IMR-90 (cell line): Measurements from ENCODE around the gene CDC42EP2. TPM values are rescaled to one million over a fixed set of nuclear protein-coding genes. Genes with fewer than 3 reads are reported as not detected.

Experiments used
- ATAC-seq: fragments of 200-7000 bp; cut with Tn5 transposase; 2 replicates; pipeline ENCODE4 v1.9.1; 2020; ENCODE audit warnings: low read depth, mild to moderate bottlenecking, moderate library complexity
- BruUV-seq: library from RNA; stranded (reverse); fragments of 400-500 nt; replicated peaks from 2 replicates; lab custom pipeline; 2021; lab: Mats Ljungman, UMichigan
- CTCF ChIA-PET: fragments of 300-600 bp; formaldehyde crosslinking; extraction: SDS; loops from one replicate; lab custom pipeline; 2021; ENCODE audit warnings: antibody characterized with exemption; lab: Yijun Ruan, JAX
- POLR2A ChIA-PET: fragments of 300-600 bp; sonication (Branson Sonifier 250); formaldehyde crosslinking; loops from one replicate; lab custom pipeline; 2022; ENCODE audit warnings: antibody characterized with exemption; ENCODE audit not compliant: unreplicated experiment; lab: Charles Lee
- DNase-seq: peaks from one replicate; pipeline ENCODE4 v3.0.0; 2013
- H2AFZ ChIP-seq: replicated peaks from 2 replicates; pipeline ENCODE3; 2013; ENCODE audit warnings: low read length, mild to moderate bottlenecking; ENCODE audit not compliant: poor library complexity
- H2AK5ac ChIP-seq: 2 replicates; pipeline ENCODE4 v1.6.1; 2013; ENCODE audit warnings: low read depth, low read length, inconsistent platforms
- H2AK9ac ChIP-seq: replicated peaks from 2 replicates; pipeline ENCODE3; 2013; ENCODE audit warnings: mild to moderate bottlenecking, low read depth, low read length, moderate library complexity; ENCODE audit not compliant: poor library complexity
- H2BK120ac ChIP-seq: 2 replicates; pipeline ENCODE4 v1.6.1; 2013; ENCODE audit warnings: low read depth, low read length, inconsistent platforms
- H2BK15ac ChIP-seq: 3 replicates; pipeline ENCODE4 v1.6.1; 2013; ENCODE audit warnings: low read depth, low read length, inconsistent platforms
- H2BK20ac ChIP-seq: 2 replicates; pipeline ENCODE4 v1.6.1; 2013; ENCODE audit warnings: low read depth, mild to moderate bottlenecking, inconsistent platforms, low read length, moderate library complexity
- H2BK5ac ChIP-seq: 2 replicates; pipeline ENCODE4 v1.6.1; 2013; ENCODE audit warnings: mild to moderate bottlenecking, low read depth, low read length, inconsistent platforms; ENCODE audit not compliant: poor library complexity, severe bottlenecking
- H3K14ac ChIP-seq: replicated peaks from 2 replicates; pipeline ENCODE4 v1.6.1; 2013; ENCODE audit warnings: low read depth, low read length, inconsistent platforms
- H3K18ac ChIP-seq: 2 replicates; pipeline ENCODE4 v1.6.1; 2013; ENCODE audit warnings: low read depth, low read length, control low read depth
- H3K23ac ChIP-seq: 2 replicates; pipeline ENCODE4 v1.6.1; 2013; ENCODE audit warnings: low read depth, low read length, inconsistent platforms
- H3K27ac ChIP-seq: 2 replicates; pipeline ENCODE4 v1.5.1; 2013; ENCODE audit warnings: mild to moderate bottlenecking, control low read depth, low read length; ENCODE audit not compliant: insufficient read depth
- H3K27me3 ChIP-seq: 2 replicates; pipeline ENCODE4 v1.6.1; 2013; ENCODE audit warnings: low read length; ENCODE audit not compliant: control insufficient read depth, insufficient read depth
- H3K36me3 ChIP-seq: 2 replicates; pipeline ENCODE4 v1.6.1; 2013; ENCODE audit warnings: low read length, mixed read lengths; ENCODE audit not compliant: control insufficient read depth, insufficient read depth
- H3K4ac ChIP-seq: 2 replicates; pipeline ENCODE4 v1.6.1; 2013; ENCODE audit warnings: low read depth, low read length, inconsistent platforms
- H3K4me1 ChIP-seq: 2 replicates; pipeline ENCODE4 v1.6.1; 2013; ENCODE audit warnings: low read length, mixed read lengths; ENCODE audit not compliant: control insufficient read depth, insufficient read depth
- H3K4me2 ChIP-seq: 2 replicates; pipeline ENCODE4 v1.6.1; 2013; ENCODE audit warnings: low read depth, mild to moderate bottlenecking, control low read depth, low read length, moderate library complexity
- H3K4me3 ChIP-seq: 2 replicates; pipeline ENCODE4 v1.5.1; 2013; ENCODE audit warnings: low read depth, mild to moderate bottlenecking, control low read depth, low read length, moderate library complexity; ENCODE audit not compliant: insufficient read depth
- H3K56ac ChIP-seq: 2 replicates; pipeline ENCODE4 v1.6.1; 2013; ENCODE audit warnings: low read length, inconsistent platforms; ENCODE audit not compliant: insufficient read depth; ENCODE audit errors: extremely low read depth
- H3K79me1 ChIP-seq, 2 experiments: 2 replicates each; pipeline ENCODE4 v1.6.1; 2013; ENCODE audit warnings: low read length in 2 of 2, inconsistent platforms in 1 of 2, low read depth in 1 of 2
- H3K9ac ChIP-seq: 2 replicates; pipeline ENCODE4 v1.6.1; 2013; ENCODE audit warnings: low read depth, low read length, control low read depth
- H3K9me1 ChIP-seq: 2 replicates; pipeline ENCODE4 v1.6.1; 2013; ENCODE audit warnings: low read length, inconsistent platforms; ENCODE audit not compliant: insufficient read depth
- H3K9me3 ChIP-seq: 2 replicates; pipeline ENCODE4 v1.6.1; 2013; ENCODE audit warnings: low read length; ENCODE audit not compliant: control insufficient read depth, insufficient read depth
- H4K20me1 ChIP-seq: 2 replicates; pipeline ENCODE4 v1.6.1; 2013; ENCODE audit warnings: low read length, inconsistent platforms; ENCODE audit not compliant: insufficient read depth
- H4K5ac ChIP-seq: 2 replicates; pipeline ENCODE4 v1.6.1; 2013; ENCODE audit warnings: mild to moderate bottlenecking, low read depth, low read length, control low read depth
- H4K8ac ChIP-seq, 2 experiments: 2 replicates each; pipeline ENCODE4 v1.6.1; 2013; ENCODE audit warnings: low read depth in 2 of 2, low read length in 2 of 2, control low read depth in 1 of 2, inconsistent platforms in 1 of 2
- H4K91ac ChIP-seq: 2 replicates; pipeline ENCODE4 v1.6.1; 2013; ENCODE audit warnings: low read depth, low read length, inconsistent platforms; ENCODE audit not compliant: insufficient read depth
- BHLHE40 ChIP-seq: fragments of 150-350 bp; IDR thresholded peaks from 2 replicates; pipeline ENCODE4 v1.6.1; 2016; ENCODE audit warnings: mild to moderate bottlenecking, low read depth, low read length
- CEBPB ChIP-seq: IDR thresholded peaks from 2 replicates; pipeline ENCODE4 v1.6.1; 2012; ENCODE audit warnings: low read depth, low read length, improper control_type of control experiment
- CHD1 ChIP-seq: IDR thresholded peaks from 2 replicates; pipeline ENCODE4 v1.6.1; 2012; ENCODE audit warnings: low read depth, low read length, improper control_type of control experiment
- FOS ChIP-seq: fragments of 150-350 bp; IDR thresholded peaks from 2 replicates; pipeline ENCODE4 v1.6.1; 2016; ENCODE audit warnings: low read depth, low read length
- MAFK ChIP-seq: IDR thresholded peaks from 2 replicates; pipeline ENCODE4 v1.6.1; 2012; ENCODE audit warnings: low read depth, low read length, improper control_type of control experiment
- MAZ ChIP-seq: IDR thresholded peaks from 2 replicates; pipeline ENCODE4 v1.6.1; 2012; ENCODE audit warnings: low read depth, mild to moderate bottlenecking, low read length, improper control_type of control experiment, moderate library complexity, borderline replicate concordance
- MXI1 ChIP-seq: IDR thresholded peaks from 2 replicates; pipeline ENCODE4 v1.6.1; 2012; ENCODE audit warnings: low read depth, mild to moderate bottlenecking, low read length, moderate library complexity, borderline replicate concordance
- NFE2L2 ChIP-seq: fragments of 150-350 bp; IDR thresholded peaks from 2 replicates; pipeline ENCODE4 v1.6.1; 2016; ENCODE audit warnings: low read depth, mild to moderate bottlenecking, low read length
- POLR2A ChIP-seq: IDR thresholded peaks from 2 replicates; pipeline ENCODE4 v1.6.1; 2012; ENCODE audit warnings: mild to moderate bottlenecking, low read depth, low read length
- RAD21 ChIP-seq: IDR thresholded peaks from 2 replicates; pipeline ENCODE4 v1.6.1; 2012; ENCODE audit warnings: low read length, improper control_type of control experiment
- RCOR1 ChIP-seq: IDR thresholded peaks from 2 replicates; pipeline ENCODE4 v1.6.1; 2012; ENCODE audit warnings: mild to moderate bottlenecking, low read length, improper control_type of control experiment; ENCODE audit not compliant: insufficient replicate concordance
- RFX5 ChIP-seq: IDR thresholded peaks from 2 replicates; pipeline ENCODE4 v1.8.0; 2012; ENCODE audit warnings: low read depth, mild to moderate bottlenecking, low read length, moderate library complexity
- SMC3 ChIP-seq: fragments of 150-350 bp; IDR thresholded peaks from 2 replicates; pipeline ENCODE4 v1.6.1; 2016; ENCODE audit warnings: low read depth, mild to moderate bottlenecking, antibody characterized with exemption, low read length, moderate library complexity
- WGBS, 2 experiments: methylation state at CpG; one replicate each; pipeline versions ENCODE4 v1.1.5 to v1.1.7; 2013; ENCODE audit warnings: missing lambda C conversion rate in 2 of 2; ENCODE audit not compliant: insufficient read length in 1 of 2; ENCODE audit errors: extremely low coverage in 2 of 2; 5-methylcytosine and 5-hydroxymethylcytosine counted together
- dilution Hi-C: fragments of 300-500 bp; cut with HindIII; formaldehyde crosslinking; loops from one replicate; pipeline ENCODE4 v1.14.3; 2018; ENCODE audit warnings: low sequenced_read_pairs; ENCODE audit not compliant: unreplicated experiment
- in situ Hi-C: fragments of 300-500 bp; cut with MboI; formaldehyde crosslinking; loops from 3 replicates; pipeline ENCODE4 v1.14.3; 2019; ENCODE audit warnings: low sequenced_read_pairs, inconsistent platforms, mixed read lengths
- intact Hi-C: fragments of 100-400 bp; cut with micrococcal nuclease; formaldehyde crosslinking; loops from 2 replicates; pipeline ENCODE4 v1.10.0; 2022
- polyA plus RNA-seq, 3 experiments: library from polyadenylated mRNA; depleted of rRNA; stranded (reverse); fragments of >200 nt; gene quantifications; 2 replicates each; pipeline ENCODE4 v1.2.3, GENCODE V29; 2012; ENCODE audit warnings: low replicate concordance in 1 of 3
- total RNA-seq: library from RNA; depleted of rRNA; stranded (reverse); fragments of >200 nt; gene quantifications from 2 replicates; pipeline ENCODE4 v1.2.3, GENCODE V29; 2012
- TF ChIP-seq, protein P1 (sequence below): fragments of 150-350 bp; IDR thresholded peaks from 2 replicates; pipeline ENCODE4 v1.6.1; 2016; ENCODE audit warnings: low read depth, mild to moderate bottlenecking, low read length, moderate library complexity, borderline replicate concordance
- TF ChIP-seq, protein P2 (sequence below): conservative IDR thresholded peaks from 2 replicates; pipeline ENCODE4 v1.5.1; 2012; ENCODE audit warnings: mild to moderate bottlenecking, low read depth, low read length, improper control_type of control experiment
- TF ChIP-seq, protein P3 (sequence below): fragments of 150-350 bp; IDR thresholded peaks from 2 replicates; pipeline ENCODE4 v1.6.1; 2017; ENCODE audit warnings: mild to moderate bottlenecking, antibody characterized with exemption, low read length, low read depth

Gene CDC42EP2
- total and polyA plus RNA-seq, 2 of the 4 experiments (the other 2 are of a cell fraction) = 5.2 to 27.5 TPM

DNA sequence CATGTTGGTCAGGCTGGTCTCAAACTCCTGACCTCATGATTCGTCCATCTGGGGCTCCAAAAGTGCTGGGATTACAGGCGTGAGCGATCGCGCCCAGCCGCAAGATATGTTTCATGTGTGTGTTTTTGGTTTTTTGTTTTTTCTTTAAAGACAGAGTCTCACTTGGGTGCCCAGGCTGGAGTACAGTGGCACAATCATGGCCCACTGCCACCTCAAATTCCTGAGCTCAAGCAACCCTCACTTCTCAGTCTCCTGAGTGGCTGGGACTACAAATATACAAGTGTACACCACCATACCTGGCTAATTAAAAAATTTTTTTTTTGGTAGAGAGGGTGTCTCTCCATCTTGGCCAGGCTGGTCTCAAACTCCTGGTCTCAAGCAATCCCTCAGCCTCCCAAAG lies 48.3 kb downstream of the CDC42EP2 start:
- no peak overlapping the region for H2AK9ac ChIP-seq
- ATAC-seq = no peak

More for the DNA sequence above, 48.3 kb downstream of the CDC42EP2 start:
- WGBS, 2 experiments = no CpG with 5 or more reads among the region's 6 CpGs
- H2AK5ac ChIP-seq = no peak overlapping the region
- no peak overlapping the region for H4K91ac ChIP-seq
- dilution Hi-C loops (no loop called here), in situ Hi-C loops (no loop called here), intact Hi-C loops (no loop called here)
- H4K5ac ChIP-seq = no peak overlapping the region
- H3K27me3 ChIP-seq = peaks cover 1% of the 10 kb centered on the region
- no peaks in the 10 kb centered on the region; the same call in 1 of the 2 replicates for H3K9me1 ChIP-seq
- no peak overlapping the region for H3K4me3 ChIP-seq
- H3K14ac ChIP-seq = no peak overlapping the region
- no peaks in the 10 kb centered on the region; the same call in 1 of the 2 replicates for H3K4me1 ChIP-seq
- CTCF ChIA-PET = no interaction called here
- no peaks in the 10 kb centered on the region for H3K36me3 ChIP-seq
- H3K9ac ChIP-seq = no peak overlapping the region
- TF ChIP-seq, protein P1, sequence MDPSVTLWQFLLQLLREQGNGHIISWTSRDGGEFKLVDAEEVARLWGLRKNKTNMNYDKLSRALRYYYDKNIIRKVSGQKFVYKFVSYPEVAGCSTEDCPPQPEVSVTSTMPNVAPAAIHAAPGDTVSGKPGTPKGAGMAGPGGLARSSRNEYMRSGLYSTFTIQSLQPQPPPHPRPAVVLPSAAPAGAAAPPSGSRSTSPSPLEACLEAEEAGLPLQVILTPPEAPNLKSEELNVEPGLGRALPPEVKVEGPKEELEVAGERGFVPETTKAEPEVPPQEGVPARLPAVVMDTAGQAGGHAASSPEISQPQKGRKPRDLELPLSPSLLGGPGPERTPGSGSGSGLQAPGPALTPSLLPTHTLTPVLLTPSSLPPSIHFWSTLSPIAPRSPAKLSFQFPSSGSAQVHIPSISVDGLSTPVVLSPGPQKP = no peak
- no peak for TF ChIP-seq RAD21
- TF ChIP-seq MXI1 = no peak
- TF ChIP-seq RCOR1 = no peak
- TF ChIP-seq, protein P2, sequence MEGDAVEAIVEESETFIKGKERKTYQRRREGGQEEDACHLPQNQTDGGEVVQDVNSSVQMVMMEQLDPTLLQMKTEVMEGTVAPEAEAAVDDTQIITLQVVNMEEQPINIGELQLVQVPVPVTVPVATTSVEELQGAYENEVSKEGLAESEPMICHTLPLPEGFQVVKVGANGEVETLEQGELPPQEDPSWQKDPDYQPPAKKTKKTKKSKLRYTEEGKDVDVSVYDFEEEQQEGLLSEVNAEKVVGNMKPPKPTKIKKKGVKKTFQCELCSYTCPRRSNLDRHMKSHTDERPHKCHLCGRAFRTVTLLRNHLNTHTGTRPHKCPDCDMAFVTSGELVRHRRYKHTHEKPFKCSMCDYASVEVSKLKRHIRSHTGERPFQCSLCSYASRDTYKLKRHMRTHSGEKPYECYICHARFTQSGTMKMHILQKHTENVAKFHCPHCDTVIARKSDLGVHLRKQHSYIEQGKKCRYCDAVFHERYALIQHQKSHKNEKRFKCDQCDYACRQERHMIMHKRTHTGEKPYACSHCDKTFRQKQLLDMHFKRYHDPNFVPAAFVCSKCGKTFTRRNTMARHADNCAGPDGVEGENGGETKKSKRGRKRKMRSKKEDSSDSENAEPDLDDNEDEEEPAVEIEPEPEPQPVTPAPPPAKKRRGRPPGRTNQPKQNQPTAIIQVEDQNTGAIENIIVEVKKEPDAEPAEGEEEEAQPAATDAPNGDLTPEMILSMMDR = no peak
- TF ChIP-seq, protein P3, sequence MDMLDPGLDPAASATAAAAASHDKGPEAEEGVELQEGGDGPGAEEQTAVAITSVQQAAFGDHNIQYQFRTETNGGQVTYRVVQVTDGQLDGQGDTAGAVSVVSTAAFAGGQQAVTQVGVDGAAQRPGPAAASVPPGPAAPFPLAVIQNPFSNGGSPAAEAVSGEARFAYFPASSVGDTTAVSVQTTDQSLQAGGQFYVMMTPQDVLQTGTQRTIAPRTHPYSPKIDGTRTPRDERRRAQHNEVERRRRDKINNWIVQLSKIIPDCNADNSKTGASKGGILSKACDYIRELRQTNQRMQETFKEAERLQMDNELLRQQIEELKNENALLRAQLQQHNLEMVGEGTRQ = no peak
- no peak for TF ChIP-seq CHD1
- TF ChIP-seq NFE2L2 = no peak
- TF ChIP-seq RFX5 = no peak
- no peak for TF ChIP-seq FOS
- no peak for TF ChIP-seq MAZ
- TF ChIP-seq CEBPB = no peak
- no peak for TF ChIP-seq MAFK
- no peak for TF ChIP-seq SMC3
- no peak for TF ChIP-seq BHLHE40
- TF ChIP-seq POLR2A = no peak
- no TSS peak for BruUV-seq
- no peak overlapping the region for H2BK5ac ChIP-seq
- no peak overlapping the region for H3K4ac ChIP-seq
- H4K20me1 ChIP-seq = no peaks in the 10 kb centered on the region
- no peak overlapping the region for H4K8ac ChIP-seq
- H3K18ac ChIP-seq = no peak overlapping the region
- DNase-seq = no peak
- peaks cover 0 to 6% of the 10 kb centered on the region in 2 experiments; a peak in 1 of 4 replicates for H3K79me1 ChIP-seq
- no peak overlapping the region for H3K56ac ChIP-seq
- H3K23ac ChIP-seq = no peak overlapping the region
- no peaks in the 10 kb centered on the region for H3K9me3 ChIP-seq
- no peak overlapping the region for H2BK120ac ChIP-seq
- H2BK15ac ChIP-seq = no peak overlapping the region
- POLR2A ChIA-PET = no interaction called here
- no peak overlapping the region for H2BK20ac ChIP-seq
- no peak overlapping the region for H3K4me2 ChIP-seq
- no peak overlapping the region for H3K27ac ChIP-seq
- H2AFZ ChIP-seq = no peak overlapping the region
